Measurements from ENCODE around the gene HSDL2. TPM values are rescaled to one million over a fixed set of nuclear protein-coding genes. Genes with fewer than 3 reads are reported as not detected.

HSDL2 gene
- total and polyA plus RNA-seq, 2 donors from 2014 or later, result 30.2 to 67.0 TPM

- Histone ChIP-seq H3K9me3 (ENCODE audit: control insufficient read depth in 2 of 3, insufficient read depth in 1 of 3, low read length in 3 of 3) (no peaks in the 10 kb centered on the region), H3K9ac (ENCODE audit: low read length in 3 of 3) (peak overlapping the region; percentile 64 to 96 (median 91)), H3K4me3 (ENCODE audit: low read length in 3 of 3) (peak overlapping the region; percentile 82 to 92 (median 85)), H3K27ac (ENCODE audit: low read depth in 2 of 2, low read length in 2 of 2) (peak overlapping the region; percentile 99), H3K27me3 (ENCODE audit: control insufficient read depth, insufficient read depth, low read length) (no peaks in the 10 kb centered on the region), H3K4me1 (ENCODE audit: control insufficient read depth in 2 of 3, insufficient read depth in 2 of 3, low read depth in 1 of 3, low read length in 3 of 3) (peaks cover 0 to 13% (median 10%) of the 10 kb centered on the region in 3 donors), H3K36me3 (ENCODE audit: control insufficient read depth in 2 of 3, insufficient read depth in 3 of 3, low read length in 3 of 3) (no peaks in the 10 kb centered on the region)
- DNase-seq, result peak; percentile 99 to 100 (median 100)
- TF ChIP-seq CTCF (IDR thresholded peaks at IDR 0.05; ENCODE audit: borderline replicate concordance, extremely low read depth, insufficient read depth), result no peak
- FAIRE-seq, result no peak
- intact Hi-C loops (cut with DNase I), result no loop called here
These were observed 469 bp upstream of the HSDL2 start for GRCh38 chr9:112379177-112380101.

GRCh38 chr9:112380825-112381221 is 915 bp downstream of the HSDL2 start:
- Histone ChIP-seq H3K9me3 (ENCODE audit: control insufficient read depth in 2 of 3, insufficient read depth in 1 of 3, low read length in 3 of 3) (no peaks in the 10 kb centered on the region), H3K36me3 (ENCODE audit: control insufficient read depth in 2 of 3, insufficient read depth in 3 of 3, low read length in 3 of 3) (no peaks in the 10 kb centered on the region), H3K27me3 (ENCODE audit: control insufficient read depth, insufficient read depth, low read length) (no peaks in the 10 kb centered on the region), H3K4me3 (ENCODE audit: low read length in 3 of 3) (peak overlapping the region; percentile 81 to 93 (median 92)), H3K9ac (ENCODE audit: low read length in 3 of 3) (peak overlapping the region; percentile 69 to 84 (median 74)), H3K27ac (ENCODE audit: low read depth in 2 of 2, low read length in 2 of 2) (peak overlapping the region; percentile 98 to 99), H3K4me1 (ENCODE audit: control insufficient read depth in 2 of 3, insufficient read depth in 2 of 3, low read depth in 1 of 3, low read length in 3 of 3) (peaks cover 0 to 13% (median 11%) of the 10 kb centered on the region in 3 donors)
- FAIRE-seq (no peak), DNase-seq (peak in 1 of 5 donors; percentile 49)
- TF ChIP-seq CTCF (IDR thresholded peaks at IDR 0.05; ENCODE audit: borderline replicate concordance, extremely low read depth, insufficient read depth), result no peak
- intact Hi-C loops (cut with DNase I), result no loop called here

- H3K4me1 ChIP-seq (ENCODE audit: control insufficient read depth in 2 of 3, insufficient read depth in 2 of 3, low read depth in 1 of 3, low read length in 3 of 3), result peaks cover 0 to 11% (median 11%) of the 10 kb centered on the region in 3 donors
- no peak for FAIRE-seq
- no peak for DNase-seq
- intact Hi-C loops (cut with DNase I), result no loop called here
- no peak overlapping the region for H3K27ac ChIP-seq (ENCODE audit: low read depth in 2 of 2, low read length in 2 of 2)
- no peaks in the 10 kb centered on the region for H3K36me3 ChIP-seq (ENCODE audit: control insufficient read depth in 2 of 3, insufficient read depth in 3 of 3, low read length in 3 of 3)
- no peak overlapping the region for H3K9ac ChIP-seq (ENCODE audit: low read length in 3 of 3)
- no peaks in the 10 kb centered on the region for H3K9me3 ChIP-seq (ENCODE audit: control insufficient read depth in 2 of 3, insufficient read depth in 1 of 3, low read length in 3 of 3)
- no peaks in the 10 kb centered on the region for H3K27me3 ChIP-seq (ENCODE audit: control insufficient read depth, insufficient read depth, low read length)
- no peak for TF ChIP-seq CTCF (IDR thresholded peaks at IDR 0.05; ENCODE audit: borderline replicate concordance, extremely low read depth, insufficient read depth)
- no peak overlapping the region for H3K4me3 ChIP-seq (ENCODE audit: low read length in 3 of 3)
These were observed 2.2 kb downstream of the HSDL2 start for GRCh38 chr9:112382066-112382465.

Data from kidney (tissue), 14 donors.